ENCODE results near the gene RHBDL2.

DNA sequence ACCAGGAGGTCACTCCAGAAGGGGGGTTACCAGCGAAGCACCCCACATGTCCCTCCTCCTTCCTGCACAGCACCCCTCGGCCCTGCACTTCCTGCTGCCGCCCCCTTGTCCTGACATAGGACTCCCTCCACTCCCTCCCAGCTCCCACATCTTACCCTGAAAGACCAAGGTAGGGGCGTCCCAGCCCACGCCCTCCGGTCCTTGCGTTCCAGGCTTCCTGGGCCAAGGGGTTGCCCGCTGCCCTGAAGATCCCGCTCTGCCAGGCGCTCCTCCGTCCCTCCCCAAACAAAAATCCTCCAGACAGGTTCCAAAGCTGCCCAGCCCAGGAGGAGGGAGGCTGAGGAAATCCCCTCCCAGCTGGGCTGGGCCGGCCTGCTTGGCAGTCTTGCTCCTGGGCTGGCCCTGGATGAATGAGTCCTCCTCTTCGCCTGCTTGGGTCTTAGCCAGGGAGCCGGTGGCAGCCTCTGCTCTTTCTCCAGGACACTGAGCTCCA, at the start of gene RHBDL2:
- TF ChIP-seq, protein P1, sequence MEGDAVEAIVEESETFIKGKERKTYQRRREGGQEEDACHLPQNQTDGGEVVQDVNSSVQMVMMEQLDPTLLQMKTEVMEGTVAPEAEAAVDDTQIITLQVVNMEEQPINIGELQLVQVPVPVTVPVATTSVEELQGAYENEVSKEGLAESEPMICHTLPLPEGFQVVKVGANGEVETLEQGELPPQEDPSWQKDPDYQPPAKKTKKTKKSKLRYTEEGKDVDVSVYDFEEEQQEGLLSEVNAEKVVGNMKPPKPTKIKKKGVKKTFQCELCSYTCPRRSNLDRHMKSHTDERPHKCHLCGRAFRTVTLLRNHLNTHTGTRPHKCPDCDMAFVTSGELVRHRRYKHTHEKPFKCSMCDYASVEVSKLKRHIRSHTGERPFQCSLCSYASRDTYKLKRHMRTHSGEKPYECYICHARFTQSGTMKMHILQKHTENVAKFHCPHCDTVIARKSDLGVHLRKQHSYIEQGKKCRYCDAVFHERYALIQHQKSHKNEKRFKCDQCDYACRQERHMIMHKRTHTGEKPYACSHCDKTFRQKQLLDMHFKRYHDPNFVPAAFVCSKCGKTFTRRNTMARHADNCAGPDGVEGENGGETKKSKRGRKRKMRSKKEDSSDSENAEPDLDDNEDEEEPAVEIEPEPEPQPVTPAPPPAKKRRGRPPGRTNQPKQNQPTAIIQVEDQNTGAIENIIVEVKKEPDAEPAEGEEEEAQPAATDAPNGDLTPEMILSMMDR (IDR thresholded peaks at IDR 0.05 in 2 of 3, conservative IDR thresholded peaks at IDR 0.05 in 1 of 3; ENCODE audit: borderline replicate concordance in 1 of 3, insufficient read depth in 1 of 3, low read depth in 2 of 3, low read length in 2 of 3) = no peak
- TF ChIP-seq EZH2 (IDR thresholded peaks at IDR 0.05) (no peak), JUND (IDR thresholded peaks at IDR 0.05) (no peak), EZH2phosphoT487 (IDR thresholded peaks at IDR 0.05; ENCODE audit: borderline replicate concordance) (no peak), POLR2A (IDR thresholded peaks at IDR 0.05; ENCODE audit: borderline replicate concordance, extremely low read depth, insufficient read depth, insufficient read length) (no peak), POLR2AphosphoS5 (IDR thresholded peaks at IDR 0.05; ENCODE audit: low read depth, low read length) (no peak), SIN3A (IDR thresholded peaks at IDR 0.05; ENCODE audit: low read depth) (no peak), CEBPB (IDR thresholded peaks at IDR 0.05; ENCODE audit: low read depth) (no peak), ZNF274 (IDR thresholded peaks at IDR 0.05; ENCODE audit: low read depth, low read length) (no peak)
- TF ChIP-seq, protein P2, sequence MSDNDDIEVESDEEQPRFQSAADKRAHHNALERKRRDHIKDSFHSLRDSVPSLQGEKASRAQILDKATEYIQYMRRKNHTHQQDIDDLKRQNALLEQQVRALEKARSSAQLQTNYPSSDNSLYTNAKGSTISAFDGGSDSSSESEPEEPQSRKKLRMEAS (IDR thresholded peaks at IDR 0.05) = no peak
- TF ChIP-seq, protein P3, sequence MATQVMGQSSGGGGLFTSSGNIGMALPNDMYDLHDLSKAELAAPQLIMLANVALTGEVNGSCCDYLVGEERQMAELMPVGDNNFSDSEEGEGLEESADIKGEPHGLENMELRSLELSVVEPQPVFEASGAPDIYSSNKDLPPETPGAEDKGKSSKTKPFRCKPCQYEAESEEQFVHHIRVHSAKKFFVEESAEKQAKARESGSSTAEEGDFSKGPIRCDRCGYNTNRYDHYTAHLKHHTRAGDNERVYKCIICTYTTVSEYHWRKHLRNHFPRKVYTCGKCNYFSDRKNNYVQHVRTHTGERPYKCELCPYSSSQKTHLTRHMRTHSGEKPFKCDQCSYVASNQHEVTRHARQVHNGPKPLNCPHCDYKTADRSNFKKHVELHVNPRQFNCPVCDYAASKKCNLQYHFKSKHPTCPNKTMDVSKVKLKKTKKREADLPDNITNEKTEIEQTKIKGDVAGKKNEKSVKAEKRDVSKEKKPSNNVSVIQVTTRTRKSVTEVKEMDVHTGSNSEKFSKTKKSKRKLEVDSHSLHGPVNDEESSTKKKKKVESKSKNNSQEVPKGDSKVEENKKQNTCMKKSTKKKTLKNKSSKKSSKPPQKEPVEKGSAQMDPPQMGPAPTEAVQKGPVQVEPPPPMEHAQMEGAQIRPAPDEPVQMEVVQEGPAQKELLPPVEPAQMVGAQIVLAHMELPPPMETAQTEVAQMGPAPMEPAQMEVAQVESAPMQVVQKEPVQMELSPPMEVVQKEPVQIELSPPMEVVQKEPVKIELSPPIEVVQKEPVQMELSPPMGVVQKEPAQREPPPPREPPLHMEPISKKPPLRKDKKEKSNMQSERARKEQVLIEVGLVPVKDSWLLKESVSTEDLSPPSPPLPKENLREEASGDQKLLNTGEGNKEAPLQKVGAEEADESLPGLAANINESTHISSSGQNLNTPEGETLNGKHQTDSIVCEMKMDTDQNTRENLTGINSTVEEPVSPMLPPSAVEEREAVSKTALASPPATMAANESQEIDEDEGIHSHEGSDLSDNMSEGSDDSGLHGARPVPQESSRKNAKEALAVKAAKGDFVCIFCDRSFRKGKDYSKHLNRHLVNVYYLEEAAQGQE (IDR thresholded peaks at IDR 0.05; ENCODE audit: low read depth) = no peak
